Measurements from ENCODE around the gene CST11. TPM values are rescaled to one million over a fixed set of nuclear protein-coding genes. Genes with fewer than 3 reads are reported as not detected.

CST11 gene
- total and polyA plus RNA-seq, 9 of the 15 experiments (the other 6 are each of a cell fraction or from before 2014, with no cell fraction given) = not detected

DNA sequence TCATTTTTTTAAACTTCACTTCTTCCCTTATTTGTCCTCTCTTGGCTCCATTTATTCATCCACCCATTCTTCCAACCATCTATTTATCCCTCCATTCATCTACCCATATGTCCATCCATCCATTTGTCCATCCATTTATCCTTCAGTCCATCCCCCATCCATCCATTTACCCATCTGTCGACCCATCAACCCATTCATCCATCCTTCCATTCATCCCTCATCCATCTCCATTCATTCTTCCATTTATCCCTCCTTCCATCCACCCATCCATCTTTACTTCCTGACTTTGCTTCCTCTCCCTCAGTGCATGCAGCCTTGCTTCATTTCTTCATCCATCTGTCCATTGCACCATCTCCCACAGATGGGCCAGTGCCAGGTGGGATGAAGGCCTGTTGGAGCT lies 1.8 kb downstream of the CST11 start (continued):
- no peak for TF ChIP-seq NCOA1 (IDR thresholded peaks at IDR 0.05; ENCODE audit: low read depth)
- TF ChIP-seq ZNF124 (CRISPR knock-in tag; IDR thresholded peaks at IDR 0.05) = no peak
- no peak for TF ChIP-seq TEAD1 (CRISPR knock-in tag; IDR thresholded peaks at IDR 0.05)
- no peak for TF ChIP-seq KDM5B (IDR thresholded peaks at IDR 0.05; ENCODE audit: insufficient replicate concordance, low read depth, low read length)

DNA sequence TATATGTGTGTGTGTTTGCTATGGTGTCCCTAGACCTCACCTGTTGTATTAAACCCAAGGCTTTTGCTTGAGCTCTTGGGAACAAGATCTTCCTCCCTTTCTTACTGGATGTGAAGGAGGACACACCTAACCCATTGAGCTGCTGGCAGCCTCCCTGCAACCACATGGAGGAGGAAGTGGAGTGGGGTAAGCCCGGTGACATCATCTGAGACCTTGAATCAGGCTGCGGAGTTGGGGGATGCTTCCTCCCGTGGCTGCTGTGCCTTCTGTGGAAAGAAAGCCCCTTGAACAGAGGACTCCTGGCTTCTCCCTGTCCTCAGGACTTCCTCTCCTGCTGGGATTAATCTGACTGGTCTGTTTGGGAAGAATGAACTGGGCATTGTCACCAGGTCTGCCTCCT lies 3.3 kb downstream of the CST11 start:
- no peak for ATAC-seq
- no TSS peak for BruUV-seq (replicated peaks)
- ChIA-PET POLR2A (no interaction called here), CTCF (ENCODE audit: low intra/inter-chr PET ratio) (no interaction called here)
- TF ChIP-seq SPI1 (IDR thresholded peaks at IDR 0.05; ENCODE audit: borderline replicate concordance, low read depth, low read length) (peak; percentile 32; the same call in 1 of the 2 replicates), ZNF217 (CRISPR knock-in tag; IDR thresholded peaks at IDR 0.05) (no peak)
- H3K9me3 ChIP-seq (replicated peaks; ENCODE audit: control insufficient read depth, insufficient read depth, low read depth, low read length) = no peaks in the 10 kb centered on the region
- no peak overlapping the region for H3K9ac ChIP-seq (ENCODE audit: insufficient read depth in 1 of 2, low read depth in 2 of 2, low read length in 2 of 2)
- no peak for DNase-seq (ENCODE audit: extremely low read depth in 1 of 4, low spot score in 3 of 4)
- WGBS (ENCODE audit: insufficient coverage, low coverage, missing lambda C conversion rate) = 0% methylated on average over 3 of the region's 3 CpGs
- H3K4me1 ChIP-seq (replicated peaks in 1 of 2; ENCODE audit: control insufficient read depth in 2 of 2, insufficient read depth in 2 of 2, low read length in 2 of 2) = no peaks in the 10 kb centered on the region
- H4K20me1 ChIP-seq (replicated peaks; ENCODE audit: control insufficient read depth, insufficient read depth, low read length) = no peaks in the 10 kb centered on the region
- no peak overlapping the region for H2AFZ ChIP-seq (ENCODE audit: low read depth, low read length)
- no peak overlapping the region for H3K4me3 ChIP-seq
- no peak for FAIRE-seq
- H3K79me2 ChIP-seq (ENCODE audit: control insufficient read depth, insufficient read depth, low read length) = no peaks in the 10 kb centered on the region
- intact Hi-C loops (cut with micrococcal nuclease) (no loop called here), in situ Hi-C loops (cut with MboI) (no loop called here)
- H3K4me2 ChIP-seq (ENCODE audit: insufficient read depth, low read length) = no peak overlapping the region
- no peaks in the 10 kb centered on the region for H3K36me3 ChIP-seq (ENCODE audit: control insufficient read depth, insufficient read depth, low read length)
- no peaks in the 10 kb centered on the region for H3K9me1 ChIP-seq (ENCODE audit: control insufficient read depth, insufficient read depth, low read length)
- peaks cover 0 to 41% of the 10 kb centered on the region in 2 experiments; a peak in 4 of 5 replicates for H3K27me3 ChIP-seq (ENCODE audit: control insufficient read depth in 2 of 2, insufficient read depth in 2 of 2, low read length in 2 of 2)
- no peak overlapping the region for H3K27ac ChIP-seq (ENCODE audit: extremely low read depth, low read depth, low read length)
